HepG2 (cell line): ENCODE results near the gene SUPT4H1. TPM values are rescaled to one million over a fixed set of nuclear protein-coding genes. Genes with fewer than 3 reads are reported as not detected.

Experiments used
- CENPX ChIP-seq: sonication (generic); formaldehyde crosslinking; IDR thresholded peaks from 2 replicates; pipeline ENCODE4 v1.9.0; 2021; ENCODE audit warnings: mild to moderate bottlenecking, missing genetic modification reagents, moderate library complexity
- ISX ChIP-seq: sonication (generic); formaldehyde crosslinking; conservative IDR thresholded peaks from 2 replicates; pipeline ENCODE4 v1.5.0; 2020; ENCODE audit warnings: missing genetic modification reagents
- KAT7 ChIP-seq: IDR thresholded peaks from 2 replicates; pipeline ENCODE4 v1.6.1; 2018; ENCODE audit warnings: borderline replicate concordance, missing compliant biosample characterization
- MLLT10 ChIP-seq: sonication (generic); formaldehyde crosslinking; IDR thresholded peaks from 2 replicates; pipeline ENCODE4 v1.4.0; 2020; ENCODE audit warnings: missing genetic modification reagents
- MYC ChIP-seq: sonication (generic); formaldehyde crosslinking; IDR thresholded peaks from 2 replicates; pipeline ENCODE4 v1.9.0; 2021; ENCODE audit warnings: missing genetic modification reagents, borderline replicate concordance
- NCOR1 ChIP-seq: fragments of 200-600 bp; sonication (generic); IDR thresholded peaks from 2 replicates; pipeline ENCODE4 v1.7.0; 2017; ENCODE audit warnings: antibody characterized with exemption, low read length, borderline replicate concordance
- NFYC ChIP-seq: IDR thresholded peaks from 2 replicates; pipeline ENCODE4 v1.6.1; 2016; ENCODE audit warnings: missing genetic modification reagents, missing compliant biosample characterization
- RFX5 ChIP-seq: IDR thresholded peaks from 2 replicates; pipeline ENCODE4 v1.6.1; 2011; ENCODE audit warnings: low read depth, low read length, improper control_type of control experiment
- RXRA ChIP-seq: sonication (generic); formaldehyde crosslinking; IDR thresholded peaks from 2 replicates; pipeline ENCODE4 v1.5.1; 2020; ENCODE audit warnings: missing genetic modification reagents
- RXRB ChIP-seq: IDR thresholded peaks from 2 replicates; pipeline ENCODE4 v1.6.1; 2016; ENCODE audit warnings: borderline replicate concordance, missing genetic modification reagents, missing compliant biosample characterization
- SAFB2 ChIP-seq: sonication (generic); formaldehyde crosslinking; IDR thresholded peaks from 2 replicates; pipeline ENCODE4 v1.5.1; 2020; ENCODE audit warnings: missing genetic modification reagents, low read depth, mild to moderate bottlenecking, borderline replicate concordance
- SETDB1 ChIP-seq: sonication (generic); formaldehyde crosslinking; IDR thresholded peaks from 2 replicates; pipeline ENCODE4 v1.5.1; 2020; ENCODE audit warnings: missing genetic modification reagents, mild to moderate bottlenecking, borderline replicate concordance
- SOX6 ChIP-seq, 2 experiments: fragments of 450-650 bp in 1 of 2; sonication (generic) in 1 of 2; formaldehyde crosslinking in 1 of 2; IDR thresholded peaks; 2 replicates each; pipeline versions ENCODE4 v1.4.0 to v1.6.1; 2017 to 2020; ENCODE audit warnings: antibody characterized with exemption in 1 of 2, mild to moderate bottlenecking in 1 of 2, missing genetic modification reagents in 1 of 2
- SSRP1 ChIP-seq: IDR thresholded peaks from 2 replicates; pipeline ENCODE4 v1.6.1; 2016; ENCODE audit warnings: control low read depth
- SYNCRIP ChIP-seq: fragments of 200-400 bp; formaldehyde crosslinking; IDR thresholded peaks from 2 replicates; pipeline ENCODE4 v1.6.1; 2018; ENCODE audit warnings: mild to moderate bottlenecking, low read depth, low read length; ENCODE audit not compliant: insufficient read depth
- TOE1 ChIP-seq: sonication (generic); formaldehyde crosslinking; IDR thresholded peaks from 2 replicates; pipeline ENCODE4 v1.4.0; 2020; ENCODE audit warnings: mild to moderate bottlenecking, missing genetic modification reagents
- U2AF1 ChIP-seq: fragments of 200-400 bp; formaldehyde crosslinking; optimal IDR thresholded peaks from 2 replicates; pipeline ENCODE3; 2017; ENCODE audit warnings: mild to moderate bottlenecking, low read depth, low read length
- XBP1 ChIP-seq: sonication (generic); formaldehyde crosslinking; IDR thresholded peaks from 2 replicates; pipeline ENCODE4 v1.5.0; 2020; ENCODE audit warnings: missing genetic modification reagents
- ZBTB7A ChIP-seq: sonication (generic); formaldehyde crosslinking; IDR thresholded peaks from 2 replicates; pipeline ENCODE4 v1.8.0; 2022; ENCODE audit warnings: mild to moderate bottlenecking, missing genetic modification reagents
- ZFAT ChIP-seq: sonication (generic); formaldehyde crosslinking; conservative IDR thresholded peaks from 2 replicates; pipeline ENCODE4 v1.8.1; 2023; ENCODE audit warnings: missing genetic modification reagents, inconsistent platforms
- ZNF33A ChIP-seq: sonication (generic); formaldehyde crosslinking; IDR thresholded peaks from 2 replicates; pipeline ENCODE4 v1.5.1; 2020; ENCODE audit warnings: missing genetic modification reagents, mild to moderate bottlenecking, moderate library complexity, borderline replicate concordance
- ZNF766 ChIP-seq: sonication (generic); formaldehyde crosslinking; IDR thresholded peaks from 2 replicates; pipeline ENCODE4 v1.5.0; 2020; ENCODE audit warnings: missing genetic modification reagents, borderline replicate concordance
- ZNF839 ChIP-seq: sonication (generic); formaldehyde crosslinking; IDR thresholded peaks from 2 replicates; pipeline ENCODE4 v1.4.0; 2020; ENCODE audit warnings: missing genetic modification reagents, mild to moderate bottlenecking, borderline replicate concordance
- polyA plus RNA-seq, 8 experiments: library from polyadenylated mRNA; depleted of rRNA in 3 of 8; stranded (reverse) in 7 of 8; unstranded in 1 of 8; fragments of >200 nt; fragmentation: Illumina TruSeq in 4 of 8; extraction: Trizol in 4 of 8; gene quantifications; 2 replicates each; pipeline versions ENCODE4 v1.2.1 to v1.2.3, GENCODE V29; 2011 to 2016; ENCODE audit warnings: low read depth in 4 of 8, missing spikeins in 1 of 8, mixed read lengths in 1 of 8; ENCODE audit not compliant: insufficient read depth in 1 of 8
- total RNA-seq, 5 experiments: library from RNA; depleted of rRNA; stranded (reverse); fragments of >200 nt; fragmentation: Illumina TruSeq; extraction: Trizol; gene quantifications; 2 replicates each; pipeline ENCODE4 v1.2.3, GENCODE V29; 2016; ENCODE audit warnings: low read depth in 1 of 5
- TF ChIP-seq, protein P1 (sequence below): sonication (generic); formaldehyde crosslinking; IDR thresholded peaks from 2 replicates; pipeline ENCODE4 v1.4.0; 2020; ENCODE audit warnings: missing genetic modification reagents, borderline replicate concordance
- TF ChIP-seq, protein P2 (sequence below): sonication (generic); formaldehyde crosslinking; IDR thresholded peaks from 2 replicates; pipeline ENCODE4 v1.8.1; 2023; ENCODE audit warnings: mild to moderate bottlenecking, inconsistent platforms, moderate library complexity, missing genetic modification reagents, borderline replicate concordance
- TF ChIP-seq, protein P3 (sequence below): sonication (generic); formaldehyde crosslinking; IDR thresholded peaks from 2 replicates; pipeline ENCODE4 v1.8.0; 2022; ENCODE audit warnings: missing genetic modification reagents, low read depth, mild to moderate bottlenecking, borderline replicate concordance

SUPT4H1 gene
- total and polyA plus RNA-seq, 2 of the 13 experiments (the other 11 are each of a cell fraction or from before 2014, with no cell fraction given), result 155 to 244 TPM

DNA sequence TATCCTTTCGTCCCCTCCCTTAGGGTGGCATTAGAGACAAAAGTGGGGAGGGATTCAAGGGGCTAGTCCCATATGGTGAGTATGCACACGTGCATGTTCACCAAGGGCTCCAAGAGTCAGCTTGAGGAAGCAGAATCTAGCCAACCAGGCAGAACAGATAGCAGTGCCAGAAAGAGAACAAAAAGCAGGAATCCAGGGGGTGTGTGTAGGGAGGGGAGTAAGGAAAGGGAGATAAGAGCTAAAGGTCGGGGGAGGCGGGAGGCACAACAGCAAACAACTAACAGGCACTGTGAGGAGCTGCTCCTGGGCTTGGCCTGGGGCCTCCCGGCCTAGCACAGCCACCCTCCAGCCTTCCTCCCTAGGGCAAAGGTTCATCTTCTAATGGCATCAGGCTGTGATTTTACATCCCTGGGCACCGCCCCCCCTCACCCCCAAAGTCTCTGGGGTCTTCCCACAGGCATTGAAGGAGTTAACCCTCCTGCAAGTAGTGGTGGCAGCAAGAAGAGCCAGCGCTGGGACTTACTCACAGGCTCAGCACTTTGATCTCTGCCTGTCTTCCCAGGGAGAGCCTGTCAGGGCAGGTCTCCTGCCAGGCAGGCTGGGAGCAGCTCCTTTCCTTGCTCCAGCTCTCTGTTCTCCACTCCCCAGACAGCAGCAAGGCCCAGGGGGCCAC is 12.4 kb upstream of the SUPT4H1 start (continued):
- TF ChIP-seq ZNF33A (CRISPR knock-in tag) (no peak), TOE1 (CRISPR knock-in tag) (0 out of 2 replicates have a peak, but pooled peaks have one; percentile 64), ZNF839 (CRISPR knock-in tag) (no peak), ZNF766 (no peak), ZBTB7A (CRISPR knock-in tag) (peak; percentile 75), RFX5 (no peak), SYNCRIP (no peak), MYC (peak; percentile 47; the same call in 1 of the 2 replicates), CENPX (CRISPR knock-in tag) (no peak), RXRA (peak; percentile 75), ISX (CRISPR knock-in tag) (no peak), SAFB2 (CRISPR knock-in tag) (no peak), SOX6 (IDR thresholded peaks at IDR 0.05) (no peak), SOX6 (CRISPR knock-in tag; IDR thresholded peaks at IDR 0.05) (peak; percentile 94), SSRP1 (CRISPR knock-in tag) (peak; percentile 21; the same call in 1 of the 2 replicates), NCOR1 (no peak), SETDB1 (CRISPR knock-in tag) (no peak), U2AF1 (peak; percentile 28), XBP1 (no peak), NFYC (CRISPR knock-in tag) (no peak), ZFAT (no peak), MLLT10 (CRISPR knock-in tag) (no peak), RXRB (CRISPR knock-in tag) (peak; percentile 56), KAT7 (CRISPR knock-in tag) (peak; percentile 53; the same call in 1 of the 2 replicates)
- TF ChIP-seq, protein P1, sequence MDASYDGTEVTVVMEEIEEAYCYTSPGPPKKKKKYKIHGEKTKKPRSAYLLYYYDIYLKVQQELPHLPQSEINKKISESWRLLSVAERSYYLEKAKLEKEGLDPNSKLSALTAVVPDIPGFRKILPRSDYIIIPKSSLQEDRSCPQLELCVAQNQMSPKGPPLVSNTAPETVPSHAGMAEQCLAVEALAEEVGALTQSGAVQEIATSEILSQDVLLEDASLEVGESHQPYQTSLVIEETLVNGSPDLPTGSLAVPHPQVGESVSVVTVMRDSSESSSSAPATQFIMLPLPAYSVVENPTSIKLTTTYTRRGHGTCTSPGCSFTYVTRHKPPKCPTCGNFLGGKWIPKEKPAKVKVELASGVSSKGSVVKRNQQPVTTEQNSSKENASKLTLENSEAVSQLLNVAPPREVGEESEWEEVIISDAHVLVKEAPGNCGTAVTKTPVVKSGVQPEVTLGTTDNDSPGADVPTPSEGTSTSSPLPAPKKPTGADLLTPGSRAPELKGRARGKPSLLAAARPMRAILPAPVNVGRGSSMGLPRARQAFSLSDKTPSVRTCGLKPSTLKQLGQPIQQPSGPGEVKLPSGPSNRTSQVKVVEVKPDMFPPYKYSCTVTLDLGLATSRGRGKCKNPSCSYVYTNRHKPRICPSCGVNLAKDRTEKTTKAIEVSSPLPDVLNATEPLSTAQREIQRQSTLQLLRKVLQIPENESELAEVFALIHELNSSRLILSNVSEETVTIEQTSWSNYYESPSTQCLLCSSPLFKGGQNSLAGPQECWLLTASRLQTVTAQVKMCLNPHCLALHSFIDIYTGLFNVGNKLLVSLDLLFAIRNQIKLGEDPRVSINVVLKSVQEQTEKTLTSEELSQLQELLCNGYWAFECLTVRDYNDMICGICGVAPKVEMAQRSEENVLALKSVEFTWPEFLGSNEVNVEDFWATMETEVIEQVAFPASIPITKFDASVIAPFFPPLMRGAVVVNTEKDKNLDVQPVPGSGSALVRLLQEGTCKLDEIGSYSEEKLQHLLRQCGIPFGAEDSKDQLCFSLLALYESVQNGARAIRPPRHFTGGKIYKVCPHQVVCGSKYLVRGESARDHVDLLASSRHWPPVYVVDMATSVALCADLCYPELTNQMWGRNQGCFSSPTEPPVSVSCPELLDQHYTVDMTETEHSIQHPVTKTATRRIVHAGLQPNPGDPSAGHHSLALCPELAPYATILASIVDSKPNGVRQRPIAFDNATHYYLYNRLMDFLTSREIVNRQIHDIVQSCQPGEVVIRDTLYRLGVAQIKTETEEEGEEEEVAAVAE (CRISPR knock-in tag), result no peak
- TF ChIP-seq, protein P2, sequence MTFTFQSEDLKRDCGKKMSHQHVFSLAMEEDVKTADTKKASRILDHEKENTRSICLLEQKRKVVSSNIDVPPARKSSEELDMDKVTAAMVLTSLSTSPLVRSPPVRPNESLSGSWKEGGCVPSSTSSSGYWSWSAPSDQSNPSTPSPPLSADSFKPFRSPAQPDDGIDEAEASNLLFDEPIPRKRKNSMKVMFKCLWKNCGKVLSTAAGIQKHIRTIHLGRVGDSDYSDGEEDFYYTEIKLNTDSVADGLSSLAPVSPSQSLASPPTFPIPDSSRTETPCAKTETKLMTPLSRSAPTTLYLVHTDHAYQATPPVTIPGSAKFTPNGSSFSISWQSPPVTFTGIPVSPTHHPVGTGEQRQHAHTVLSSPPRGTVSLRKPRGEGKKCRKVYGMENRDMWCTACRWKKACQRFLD (CRISPR knock-in tag), result no peak
- TF ChIP-seq, protein P3, sequence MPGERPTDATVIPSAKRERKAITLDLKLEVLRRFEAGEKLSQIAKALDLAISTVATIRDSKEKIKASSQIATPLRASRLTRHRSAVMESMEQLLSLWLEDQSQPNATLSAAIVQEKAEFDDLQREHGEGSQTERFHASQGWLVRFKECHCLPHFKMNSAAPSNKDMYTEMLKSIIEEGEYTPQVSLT (CRISPR knock-in tag), result no peak
